HG02763 (cell line): ENCODE data around the gene ZFHX3.
A peak's percentile ranks its signal among the peaks of the same experiment; 100 is the strongest.

Experiments
- ATAC-seq: cut with Tn5 transposase; IDR thresholded peaks from one replicate; pipeline ENCODE4 v1.9.1; 2021; ENCODE audit warnings: mild to moderate bottlenecking, moderate library complexity; ENCODE audit not compliant: unreplicated experiment

ZFHX3 gene

GRCh38 chr16:73041676-73042075 lies 6.3 kb downstream of the ZFHX3 start:
- no peak for ATAC-seq

DNA sequence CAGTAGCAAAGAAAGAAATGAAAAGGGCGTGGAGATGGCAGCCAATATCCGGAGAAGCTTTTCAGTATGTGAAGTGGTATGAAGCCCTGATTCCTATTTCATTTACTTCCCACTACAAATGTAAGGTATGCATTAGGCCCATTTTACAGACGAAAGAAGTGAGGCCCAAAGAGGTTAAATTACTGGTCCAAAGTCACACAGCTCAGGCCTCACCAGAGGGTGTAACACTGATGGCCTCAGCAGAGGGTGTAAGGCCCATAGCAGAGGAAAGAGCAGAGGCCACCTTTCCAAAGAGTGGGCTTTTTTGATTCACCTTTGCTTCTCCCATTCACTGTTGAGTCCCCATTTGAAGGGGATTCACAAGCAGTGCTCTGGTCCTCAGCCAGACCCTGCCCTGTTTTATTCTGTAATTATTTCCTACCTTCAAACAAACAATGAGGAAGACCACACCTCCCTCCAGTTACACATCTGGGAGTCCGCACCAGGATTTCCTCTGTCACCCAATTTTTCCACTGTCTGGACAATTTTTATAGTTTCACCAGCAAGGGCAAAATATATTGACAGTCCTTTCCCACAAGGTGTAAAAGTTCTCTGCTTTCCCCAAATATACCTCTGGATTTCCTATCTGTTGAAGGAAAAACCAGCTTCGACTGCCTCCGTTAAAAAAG lies 7.1 kb downstream of the ZFHX3 start:
- ATAC-seq = no peak

DNA sequence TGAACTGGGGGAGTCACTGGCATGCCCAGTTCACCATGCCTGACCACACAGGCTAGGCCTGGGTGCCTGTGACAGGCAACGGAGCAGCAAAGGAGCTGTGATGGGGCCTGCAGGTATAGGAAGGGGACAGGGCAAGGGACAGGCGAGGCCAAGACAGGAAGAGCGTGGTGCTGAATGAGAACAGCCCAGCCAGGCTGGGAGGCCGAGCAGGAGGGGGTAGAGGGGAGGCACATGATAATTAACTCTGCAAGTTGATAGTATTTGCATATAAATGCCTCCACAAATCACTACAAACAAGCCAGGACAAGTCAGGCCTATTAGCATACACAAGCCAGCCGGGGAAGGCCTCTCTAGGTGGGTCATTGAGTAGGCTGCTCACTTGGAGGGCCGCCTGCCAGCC lies 7.8 kb downstream of the ZFHX3 start:
- no peak for ATAC-seq

DNA sequence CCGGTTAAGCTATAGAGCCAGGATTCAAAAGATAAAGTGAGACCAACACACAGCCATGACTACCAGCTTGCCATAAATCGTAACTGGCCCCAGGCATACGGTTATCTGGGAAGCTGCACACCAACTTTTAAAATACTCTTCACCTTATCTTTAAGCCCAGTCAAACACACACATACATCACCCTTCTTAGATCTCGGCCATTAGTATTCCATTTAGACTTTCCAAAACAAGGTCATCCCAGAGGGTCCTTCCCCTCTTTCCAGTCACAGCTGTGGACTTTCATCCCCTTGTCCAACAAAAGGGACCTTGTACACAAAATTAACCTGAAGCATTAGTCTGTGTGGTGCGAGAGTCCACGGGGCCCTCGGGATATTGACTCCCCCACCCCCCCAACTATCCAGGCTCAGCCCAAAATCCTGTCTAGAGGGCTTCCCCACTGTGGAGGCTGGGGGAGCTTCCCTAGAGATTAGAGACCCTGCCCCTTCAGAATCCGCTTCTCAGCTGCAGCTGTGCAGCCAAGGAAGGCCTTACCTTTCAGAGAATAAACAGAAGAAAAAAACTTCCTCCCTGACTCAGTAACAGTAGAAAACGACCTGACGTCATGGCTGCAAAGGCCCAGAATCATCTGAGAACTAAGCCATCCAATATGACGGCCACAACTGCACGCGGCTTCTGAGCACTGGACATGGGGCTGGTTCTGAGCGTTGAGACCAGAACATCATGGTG lies 9.9 kb downstream of the ZFHX3 start:
- no peak for ATAC-seq

DNA sequence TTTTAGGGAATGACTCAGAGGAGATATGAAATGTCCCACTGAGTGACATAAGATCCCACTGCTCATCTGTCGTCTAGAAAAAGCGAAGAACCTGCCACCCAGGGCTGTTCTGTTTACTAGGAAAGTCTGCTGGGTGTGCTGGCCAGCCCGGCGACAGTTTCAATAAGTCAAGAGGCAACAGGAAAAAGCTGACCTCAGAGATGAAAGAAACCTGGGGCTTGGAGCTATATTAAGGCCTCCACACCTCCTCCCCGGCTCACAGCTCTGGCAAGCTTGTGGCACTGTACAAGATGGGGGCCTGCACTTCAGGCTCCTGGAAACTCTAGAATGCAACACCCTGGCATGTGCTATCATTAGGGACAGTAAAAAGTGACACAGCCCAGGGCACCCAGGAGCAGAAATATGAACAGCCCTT lies 10.6 kb downstream of the ZFHX3 start:
- ATAC-seq = no peak

DNA sequence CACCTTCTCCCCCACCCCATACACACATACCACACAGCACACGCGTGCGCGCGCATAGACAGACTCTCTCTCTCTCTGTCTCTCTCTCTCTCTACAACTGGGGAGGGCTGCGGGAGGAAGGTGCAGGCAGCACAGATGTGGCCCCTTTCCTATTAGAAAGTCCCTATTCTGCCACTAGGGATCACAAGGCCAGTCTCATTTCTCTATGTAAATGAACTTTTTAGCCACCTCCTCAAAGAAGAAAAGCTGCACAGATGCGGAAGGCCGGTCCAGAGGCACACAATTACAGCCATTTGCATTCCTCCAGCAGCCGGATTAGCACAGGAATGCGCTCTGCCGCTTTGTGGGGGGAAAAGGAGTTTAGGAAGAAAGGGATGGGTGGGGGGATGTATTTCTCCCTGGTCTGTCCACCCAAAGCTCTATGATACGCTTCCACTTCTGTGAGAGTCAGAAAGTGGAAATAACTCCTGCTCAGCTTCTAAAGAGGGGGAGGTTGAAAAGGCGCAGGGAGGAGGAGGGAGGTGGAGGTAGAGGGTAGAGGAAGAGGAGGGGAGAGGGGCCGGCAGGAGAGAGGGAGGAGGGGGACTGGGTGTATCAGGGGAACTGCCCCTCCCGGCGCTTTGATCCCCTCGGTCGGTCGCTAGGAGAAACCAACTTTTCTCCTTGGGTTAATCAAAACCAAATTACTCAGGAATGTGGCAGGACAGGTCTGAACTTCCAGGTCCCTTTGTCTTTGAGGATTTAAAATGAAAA lies 11.7 kb downstream of the ZFHX3 start:
- peak; percentile 60 for ATAC-seq

- ATAC-seq = no peak
Observed at GRCh38 chr16:73034374-73034773, 13.6 kb downstream of the ZFHX3 start.

DNA sequence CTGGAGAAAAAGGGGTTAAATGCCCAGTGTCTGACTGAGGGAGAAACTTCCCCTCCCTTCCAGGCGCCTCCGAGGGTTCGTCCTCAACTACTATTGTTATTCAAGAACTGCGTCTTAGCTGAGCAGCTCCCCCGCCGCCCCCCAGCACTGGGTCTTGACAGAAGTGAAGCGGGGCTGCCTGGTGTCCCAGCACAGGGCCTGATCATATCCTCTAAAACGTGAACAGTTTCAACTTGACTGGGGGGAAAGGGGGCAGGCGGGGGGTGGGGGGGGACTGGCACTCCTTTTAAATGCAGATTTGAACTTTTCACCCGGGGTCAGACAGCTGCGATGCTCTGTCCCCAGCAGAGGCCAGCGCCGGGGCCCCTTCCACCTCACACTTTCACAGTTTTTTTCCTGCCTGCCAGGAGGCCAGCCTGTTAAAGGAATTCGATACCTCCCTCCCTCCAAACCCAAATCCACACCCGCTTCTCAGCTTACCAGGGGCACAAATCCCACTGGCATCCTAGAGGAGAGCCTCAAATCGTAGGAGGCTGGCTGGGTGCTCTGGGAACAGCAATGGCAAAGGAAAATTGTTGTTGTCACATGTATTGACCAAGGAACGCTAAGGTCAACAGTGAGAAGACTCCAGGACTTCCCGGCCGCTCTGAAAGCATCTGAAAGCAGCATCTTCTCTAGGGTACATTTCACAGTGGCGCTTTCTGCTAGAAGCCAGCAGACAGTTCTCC lies 14.5 kb downstream of the ZFHX3 start:
- ATAC-seq = no peak

- no peak for ATAC-seq
Observed at GRCh38 chr16:73032541-73033270, 15.2 kb downstream of the ZFHX3 start.

DNA sequence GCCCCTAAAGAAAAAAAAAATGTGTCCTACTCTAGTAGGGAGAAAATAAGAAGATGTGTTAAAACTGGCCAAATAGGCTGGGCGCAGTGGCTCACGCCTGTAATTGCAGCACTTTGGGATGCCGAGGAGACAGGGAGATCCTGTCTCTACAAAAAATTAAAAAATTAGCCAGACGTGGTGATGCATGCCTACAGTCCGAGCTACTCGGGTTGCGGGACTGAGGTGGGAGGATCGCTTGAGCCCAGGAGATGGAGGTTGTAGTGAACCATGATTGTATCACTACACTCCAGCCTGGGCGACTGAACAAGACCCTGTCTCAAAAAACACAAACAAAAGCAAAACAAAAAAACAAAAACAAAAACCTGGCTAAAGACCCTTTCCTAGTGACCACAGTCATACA lies 15.9 kb downstream of the ZFHX3 start:
- ATAC-seq = no peak

- no peak for ATAC-seq
Observed at GRCh38 chr16:73031155-73031866, 16.6 kb downstream of the ZFHX3 start.

DNA sequence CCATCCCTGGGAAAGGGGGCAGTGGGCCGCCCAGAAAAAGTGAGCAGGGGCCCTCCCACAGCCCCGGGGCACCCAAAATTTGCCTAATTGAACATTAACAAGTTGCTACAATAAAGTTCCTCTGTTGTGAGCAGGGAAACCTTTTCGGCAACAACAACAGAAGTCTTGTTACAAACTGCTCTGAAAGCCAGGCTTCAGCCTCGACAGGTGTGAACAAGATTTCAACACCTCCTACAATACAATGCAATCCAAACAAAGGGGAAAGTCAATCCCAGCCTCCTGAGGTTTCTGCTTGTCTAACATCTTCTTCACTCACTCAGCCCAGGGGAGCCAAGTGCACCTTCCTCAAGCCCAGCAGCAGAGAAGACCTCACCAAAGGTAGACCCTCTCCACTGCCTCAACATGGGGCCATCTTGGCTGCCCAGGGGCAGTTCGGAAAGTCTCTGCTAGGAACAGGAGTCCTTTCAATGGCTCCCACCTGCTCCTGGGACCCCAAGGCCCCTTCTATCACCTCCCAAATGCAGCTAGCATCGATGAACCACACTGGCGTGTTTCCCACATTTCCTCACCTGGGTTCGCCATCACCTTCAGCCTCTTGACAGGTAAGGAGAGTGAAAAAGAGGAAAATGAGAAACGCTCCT lies 19.1 kb downstream of the ZFHX3 start:
- no peak for ATAC-seq

GRCh38 chr16:73028263-73028662 lies 19.7 kb downstream of the ZFHX3 start:
- no peak for ATAC-seq

GRCh38 chr16:73027685-73028111 lies 20.2 kb downstream of the ZFHX3 start:
- no peak for ATAC-seq

DNA sequence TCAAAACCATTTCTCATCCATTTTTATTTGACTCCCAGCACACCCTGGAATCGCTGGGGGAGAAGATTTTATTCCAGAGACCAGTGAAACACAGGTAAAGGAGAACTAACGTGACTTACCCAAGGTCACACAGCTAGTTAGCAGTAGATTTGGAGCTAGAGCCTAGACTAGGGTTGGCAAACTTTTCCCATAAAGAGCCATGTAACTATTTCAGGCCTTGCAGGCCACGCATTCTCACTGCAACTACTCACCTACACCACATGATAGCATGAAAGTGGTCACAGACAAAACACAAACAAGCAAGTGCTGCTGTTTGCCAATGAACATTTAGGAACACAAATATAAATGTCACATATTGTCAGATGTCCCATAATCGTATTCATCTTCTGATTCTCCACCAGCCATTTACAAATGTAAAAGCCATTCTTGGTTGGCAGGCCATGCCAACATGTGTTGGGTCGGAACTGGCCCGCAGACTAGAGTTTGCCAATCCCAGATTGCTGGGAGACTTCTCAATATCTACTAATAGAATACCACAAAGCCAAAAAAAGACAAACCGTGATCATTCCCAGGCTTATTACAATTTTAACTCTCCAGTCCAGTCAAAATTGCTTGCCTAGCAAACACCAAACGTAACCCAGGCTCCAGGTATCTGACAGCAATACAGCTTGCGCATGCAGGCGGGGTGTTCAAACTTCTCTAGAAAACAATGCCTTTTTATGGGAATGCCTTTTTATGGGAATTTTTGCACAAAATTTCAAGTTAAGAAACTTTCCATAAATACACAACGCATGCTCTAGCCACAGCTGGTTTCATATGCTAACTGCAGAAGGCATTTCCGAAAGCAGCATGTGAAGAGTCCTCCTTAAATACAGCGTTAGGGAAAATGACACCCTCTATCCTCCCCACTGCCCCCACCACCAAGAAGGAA lies 20.9 kb downstream of the ZFHX3 start:
- no peak for ATAC-seq

GRCh38 chr16:73025856-73026210 lies 22.1 kb downstream of the ZFHX3 start:
- no peak for ATAC-seq

GRCh38 chr16:73025151-73025855 lies 22.6 kb downstream of the ZFHX3 start:
- no peak for ATAC-seq

- no peak for ATAC-seq
Observed at GRCh38 chr16:73024571-73025105, 23.3 kb downstream of the ZFHX3 start.
